ENCODE data around the gene ZAP70. TPM values are rescaled to one million over a fixed set of nuclear protein-coding genes. Genes with fewer than 3 reads are reported as not detected.
"Not testable (repeated sequence)": the region's sequence is repeated elsewhere in the genome, so short reads cannot be mapped to it uniquely, and the experiment has no call there.

The ZAP70 gene
- total RNA-seq, 1 experiment from 2014 or later: not detected

- intact Hi-C loops (cut with micrococcal nuclease; ENCODE audit: unreplicated experiment): no loop called here
- ChIA-PET CTCF (no interaction called here), POLR2A (ENCODE audit: low non-redundant PET) (no interaction called here)
- no peak for TF ChIP-seq EZH2 (IDR thresholded peaks at IDR 0.05; ENCODE audit: borderline replicate concordance, low read depth, low read length, poor library complexity, severe bottlenecking)
- TF ChIP-seq, protein P1, sequence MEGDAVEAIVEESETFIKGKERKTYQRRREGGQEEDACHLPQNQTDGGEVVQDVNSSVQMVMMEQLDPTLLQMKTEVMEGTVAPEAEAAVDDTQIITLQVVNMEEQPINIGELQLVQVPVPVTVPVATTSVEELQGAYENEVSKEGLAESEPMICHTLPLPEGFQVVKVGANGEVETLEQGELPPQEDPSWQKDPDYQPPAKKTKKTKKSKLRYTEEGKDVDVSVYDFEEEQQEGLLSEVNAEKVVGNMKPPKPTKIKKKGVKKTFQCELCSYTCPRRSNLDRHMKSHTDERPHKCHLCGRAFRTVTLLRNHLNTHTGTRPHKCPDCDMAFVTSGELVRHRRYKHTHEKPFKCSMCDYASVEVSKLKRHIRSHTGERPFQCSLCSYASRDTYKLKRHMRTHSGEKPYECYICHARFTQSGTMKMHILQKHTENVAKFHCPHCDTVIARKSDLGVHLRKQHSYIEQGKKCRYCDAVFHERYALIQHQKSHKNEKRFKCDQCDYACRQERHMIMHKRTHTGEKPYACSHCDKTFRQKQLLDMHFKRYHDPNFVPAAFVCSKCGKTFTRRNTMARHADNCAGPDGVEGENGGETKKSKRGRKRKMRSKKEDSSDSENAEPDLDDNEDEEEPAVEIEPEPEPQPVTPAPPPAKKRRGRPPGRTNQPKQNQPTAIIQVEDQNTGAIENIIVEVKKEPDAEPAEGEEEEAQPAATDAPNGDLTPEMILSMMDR (conservative IDR thresholded peaks at IDR 0.05; ENCODE audit: low read depth, low read length): no peak
- no TSS peak for BruUV-seq (replicated peaks)
- DNase-seq (ENCODE audit: low spot score): no peak
- Histone ChIP-seq H3K27me3 (replicated peaks; ENCODE audit: insufficient read depth, low read depth, low read length, poor library complexity) (no peaks in the 10 kb centered on the region), H3K27ac (ENCODE audit: low read depth, low read length, poor library complexity, severe bottlenecking) (no peak overlapping the region), H3K4me3 (ENCODE audit: low read depth, low read length, poor library complexity, severe bottlenecking) (no peak overlapping the region), H3K9me3 (ENCODE audit: low read depth, low read length, poor library complexity, severe bottlenecking) (no peaks in the 10 kb centered on the region), H3K4me1 (ENCODE audit: insufficient read depth, low read length, poor library complexity, severe bottlenecking) (no peaks in the 10 kb centered on the region), H3K36me3 (ENCODE audit: insufficient read depth, low read length, poor library complexity, severe bottlenecking) (no peaks in the 10 kb centered on the region)
Observed at GRCh38 chr2:97671526-97671925, 41.9 kb upstream of the ZAP70 start.

- H3K4me3 ChIP-seq (ENCODE audit: low read depth, low read length, poor library complexity, severe bottlenecking); intact Hi-C loops (cut with micrococcal nuclease; ENCODE audit: unreplicated experiment); POLR2A ChIA-PET (ENCODE audit: low non-redundant PET); DNase-seq (ENCODE audit: low spot score); H3K27me3 ChIP-seq (replicated peaks; ENCODE audit: insufficient read depth, low read depth, low read length, poor library complexity); BruUV-seq (replicated peaks); H3K9me3 ChIP-seq (ENCODE audit: low read depth, low read length, poor library complexity, severe bottlenecking); H3K27ac ChIP-seq (ENCODE audit: low read depth, low read length, poor library complexity, severe bottlenecking); H3K36me3 ChIP-seq (ENCODE audit: insufficient read depth, low read length, poor library complexity, severe bottlenecking); H3K4me1 ChIP-seq (ENCODE audit: insufficient read depth, low read length, poor library complexity, severe bottlenecking); CTCF ChIA-PET: not testable (repeated sequence)
Observed at GRCh38 chr2:97672606-97673140, 40.7 kb upstream of the ZAP70 start.

DNA sequence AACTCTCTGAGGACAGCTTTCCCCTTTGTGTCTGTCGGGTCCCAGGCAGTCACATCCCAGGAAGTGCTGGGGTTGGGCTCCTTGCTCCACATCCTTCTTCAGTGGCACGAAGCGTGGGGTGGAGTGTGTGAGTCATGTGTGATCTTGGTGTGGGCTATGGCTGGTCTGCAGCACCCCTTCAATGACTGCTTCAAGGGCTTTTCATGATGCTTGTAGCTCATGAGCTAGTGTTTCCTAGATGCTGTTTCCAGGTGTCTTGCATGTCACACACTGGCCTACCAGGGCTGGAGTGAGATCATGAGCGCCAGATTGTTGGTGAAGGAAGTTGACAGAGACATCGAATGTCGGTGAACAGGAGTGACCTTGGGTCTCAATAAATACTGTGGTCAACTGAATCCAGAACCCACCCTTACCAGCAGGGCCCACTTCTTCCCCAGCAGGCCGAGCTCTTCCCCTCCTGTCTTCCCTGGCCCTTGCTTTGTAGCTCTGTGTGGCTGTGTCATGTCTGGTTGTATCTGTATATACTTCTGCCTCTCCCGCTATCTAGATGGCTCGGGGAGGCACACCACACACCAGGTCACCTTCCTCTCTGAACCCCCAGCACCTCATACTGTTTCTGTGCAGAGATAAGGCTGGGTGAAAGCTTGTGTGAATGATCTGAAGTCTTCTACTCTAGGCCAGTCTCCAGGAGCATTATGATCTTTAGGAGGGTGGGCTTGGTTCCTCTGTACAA lies 40.0 kb upstream of the ZAP70 start:
- intact Hi-C loops (cut with micrococcal nuclease; ENCODE audit: unreplicated experiment): no loop called here
- POLR2A ChIA-PET (ENCODE audit: low non-redundant PET): no interaction called here
- no TSS peak for BruUV-seq (replicated peaks)

More for the DNA sequence above, 40.0 kb upstream of the ZAP70 start:
- H3K4me1 ChIP-seq (ENCODE audit: insufficient read depth, low read length, poor library complexity, severe bottlenecking): no peaks in the 10 kb centered on the region
- H3K27ac ChIP-seq (ENCODE audit: low read depth, low read length, poor library complexity, severe bottlenecking): no peak overlapping the region
- H3K4me3 ChIP-seq (ENCODE audit: low read depth, low read length, poor library complexity, severe bottlenecking): no peak overlapping the region
- CTCF ChIA-PET: no interaction called here
- no peaks in the 10 kb centered on the region for H3K27me3 ChIP-seq (replicated peaks; ENCODE audit: insufficient read depth, low read depth, low read length, poor library complexity)
- TF ChIP-seq, protein P1 (conservative IDR thresholded peaks at IDR 0.05; ENCODE audit: low read depth, low read length): no peak
- no peak for TF ChIP-seq EZH2 (IDR thresholded peaks at IDR 0.05; ENCODE audit: borderline replicate concordance, low read depth, low read length, poor library complexity, severe bottlenecking)
- H3K9me3 ChIP-seq (ENCODE audit: low read depth, low read length, poor library complexity, severe bottlenecking): no peaks in the 10 kb centered on the region
- no peaks in the 10 kb centered on the region for H3K36me3 ChIP-seq (ENCODE audit: insufficient read depth, low read length, poor library complexity, severe bottlenecking)
- DNase-seq (ENCODE audit: low spot score): no peak

Data from A673 (cell line).